Measurements from ENCODE around the gene CACNB4. TPM values are rescaled to one million over a fixed set of nuclear protein-coding genes. Genes with fewer than 3 reads are reported as not detected.

Gene CACNB4
- total and polyA plus RNA-seq, 10 donors = 0.14 to 5.1 (median 1.6) TPM

DNA sequence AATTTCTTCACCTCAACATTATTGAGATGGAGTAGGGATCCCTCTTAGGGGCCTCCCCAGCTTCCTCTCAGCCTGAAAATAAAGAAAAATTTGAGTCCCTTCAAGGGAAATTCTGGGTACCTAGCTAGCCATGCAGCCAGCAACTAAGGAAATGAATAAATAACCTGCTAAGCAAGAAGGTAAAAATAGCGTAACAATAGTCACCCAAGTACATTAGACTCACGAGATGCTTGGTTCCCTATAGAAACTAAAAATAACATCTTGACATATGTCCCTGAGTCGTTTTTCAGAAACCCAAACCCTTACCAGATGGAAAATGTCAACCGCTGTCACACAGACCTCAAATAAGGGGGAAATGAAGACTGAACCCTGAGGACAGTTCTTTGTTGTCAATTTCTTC lies 51.9 kb downstream of the CACNB4 start:
- no peaks in the 10 kb centered on the region for H3K36me3 ChIP-seq
- no peak overlapping the region for H3K4me3 ChIP-seq
- TF ChIP-seq POLR2A (IDR thresholded peaks at IDR 0.05) (no peak), POLR2AphosphoS5 (IDR thresholded peaks at IDR 0.05) (no peak)
- TF ChIP-seq, protein P1, sequence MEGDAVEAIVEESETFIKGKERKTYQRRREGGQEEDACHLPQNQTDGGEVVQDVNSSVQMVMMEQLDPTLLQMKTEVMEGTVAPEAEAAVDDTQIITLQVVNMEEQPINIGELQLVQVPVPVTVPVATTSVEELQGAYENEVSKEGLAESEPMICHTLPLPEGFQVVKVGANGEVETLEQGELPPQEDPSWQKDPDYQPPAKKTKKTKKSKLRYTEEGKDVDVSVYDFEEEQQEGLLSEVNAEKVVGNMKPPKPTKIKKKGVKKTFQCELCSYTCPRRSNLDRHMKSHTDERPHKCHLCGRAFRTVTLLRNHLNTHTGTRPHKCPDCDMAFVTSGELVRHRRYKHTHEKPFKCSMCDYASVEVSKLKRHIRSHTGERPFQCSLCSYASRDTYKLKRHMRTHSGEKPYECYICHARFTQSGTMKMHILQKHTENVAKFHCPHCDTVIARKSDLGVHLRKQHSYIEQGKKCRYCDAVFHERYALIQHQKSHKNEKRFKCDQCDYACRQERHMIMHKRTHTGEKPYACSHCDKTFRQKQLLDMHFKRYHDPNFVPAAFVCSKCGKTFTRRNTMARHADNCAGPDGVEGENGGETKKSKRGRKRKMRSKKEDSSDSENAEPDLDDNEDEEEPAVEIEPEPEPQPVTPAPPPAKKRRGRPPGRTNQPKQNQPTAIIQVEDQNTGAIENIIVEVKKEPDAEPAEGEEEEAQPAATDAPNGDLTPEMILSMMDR (IDR thresholded peaks at IDR 0.05 in 8 of 11, conservative IDR thresholded peaks at IDR 0.05 in 3 of 11) = no peak
- intact Hi-C loops (cut with DNase I; ENCODE audit: low total_unique reads) = no loop called here
- no peak overlapping the region for H3K27ac ChIP-seq
- H3K27me3 ChIP-seq (replicated peaks in 1 of 7) = no peaks in the 10 kb centered on the region
- H3K9me3 ChIP-seq = no peaks in the 10 kb centered on the region
- no peak for DNase-seq
- peaks cover 0 to 11% (median 2%) of the 10 kb centered on the region in 6 donors for H3K4me1 ChIP-seq
- WGBS, 5 donors = 27 to 41% (median 36%) methylated on average over 4 of the region's 4 CpGs

DNA sequence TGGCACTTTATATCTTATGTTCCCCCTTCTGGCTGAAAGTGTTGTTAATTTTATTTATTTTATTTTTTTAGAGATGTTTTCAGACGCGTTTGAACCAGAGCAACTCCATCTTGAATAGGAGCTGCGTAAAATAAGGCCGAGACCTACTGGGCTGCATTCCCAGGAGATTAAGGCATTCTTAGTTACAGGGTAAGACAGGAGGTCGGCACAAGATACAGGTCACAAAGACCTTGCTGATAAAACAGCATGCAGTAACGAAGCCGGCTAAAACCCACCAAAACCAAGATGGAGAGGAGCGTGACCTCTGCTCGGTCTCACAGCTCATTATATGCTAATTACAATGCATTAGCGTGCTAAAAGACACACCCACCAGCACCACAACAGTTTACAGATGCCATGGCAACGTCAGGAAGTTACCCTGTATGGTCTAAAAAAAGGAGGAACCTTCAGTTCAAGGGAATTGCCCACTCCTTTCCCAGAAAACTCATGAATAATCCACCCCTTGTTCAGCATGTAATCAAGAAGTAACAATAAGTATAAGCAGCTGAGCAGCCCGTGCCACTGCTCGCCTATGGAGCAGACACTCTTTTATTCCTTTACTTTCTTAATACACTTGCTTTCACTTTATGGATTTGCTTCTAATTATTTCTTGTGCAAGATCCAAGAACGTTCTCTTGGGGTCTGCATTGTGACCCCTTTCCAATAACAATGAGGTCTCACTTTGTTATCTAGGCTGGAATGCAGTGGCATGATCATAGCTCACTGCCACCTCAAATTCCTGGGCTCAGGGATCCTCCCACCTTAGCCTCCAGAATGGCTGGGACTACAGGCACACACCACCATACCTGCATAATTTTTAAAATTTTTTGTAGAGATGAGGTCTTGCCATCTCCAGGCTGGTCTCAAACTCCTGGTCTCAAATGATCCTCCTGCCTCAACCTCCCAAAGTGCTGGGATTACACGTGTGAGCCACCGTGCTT lies 55.9 kb downstream of the CACNB4 start:
- Histone ChIP-seq H3K4me3 (no peak overlapping the region), H3K36me3 (no peaks in the 10 kb centered on the region), H3K4me1 (peaks cover 0 to 23% (median 11%) of the 10 kb centered on the region in 6 donors), H3K9me3 (no peaks in the 10 kb centered on the region), H3K27me3 (replicated peaks in 1 of 7) (no peaks in the 10 kb centered on the region), H3K27ac (no peak overlapping the region)
- TF ChIP-seq POLR2A (IDR thresholded peaks at IDR 0.05) (no peak), POLR2AphosphoS5 (IDR thresholded peaks at IDR 0.05) (no peak)
- TF ChIP-seq, protein P1 (IDR thresholded peaks at IDR 0.05 in 8 of 11, conservative IDR thresholded peaks at IDR 0.05 in 3 of 11) = no peak
- intact Hi-C loops (cut with DNase I; ENCODE audit: low total_unique reads) = no loop called here
- WGBS, 5 donors = 73 to 81% (median 75%) methylated on average over 16 of the region's 16 CpGs
- DNase-seq = no peak

DNA sequence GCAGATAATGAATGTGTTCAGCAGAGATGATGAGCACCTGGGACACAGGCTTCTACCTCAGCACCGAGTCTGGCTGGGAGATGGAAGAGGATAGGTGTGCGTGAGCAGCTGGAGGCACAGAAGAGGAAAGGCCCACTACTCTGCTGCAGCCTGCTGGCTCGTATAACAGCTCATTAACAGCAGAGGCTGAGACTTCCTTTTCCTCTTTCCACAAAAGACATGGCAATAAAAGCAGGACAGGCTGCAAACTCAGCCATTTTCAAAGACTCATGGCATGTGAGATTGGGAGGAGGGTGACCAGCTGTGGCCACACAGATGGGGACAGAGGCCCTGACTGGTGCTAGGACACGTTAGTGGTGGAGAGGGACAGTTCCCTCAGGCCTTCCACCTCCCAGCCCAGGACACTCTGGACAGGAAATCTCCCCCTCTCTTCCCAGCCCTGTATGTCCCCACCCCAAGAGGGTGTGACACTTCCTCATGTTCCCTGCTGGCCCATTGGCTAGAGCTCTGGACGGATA lies 60.3 kb downstream of the CACNB4 start:
- 40 to 66% (median 46%) methylated on average over 5 of the region's 5 CpGs for WGBS, 5 donors
- TF ChIP-seq, protein P1 (IDR thresholded peaks at IDR 0.05 in 8 of 11, conservative IDR thresholded peaks at IDR 0.05 in 3 of 11) = no peak
- peak in 2 of 3 donors; percentile 43 to 69 for TF ChIP-seq POLR2AphosphoS5 (IDR thresholded peaks at IDR 0.05)
- DNase-seq = no peak
- intact Hi-C loops (cut with DNase I; ENCODE audit: low total_unique reads) = loop anchor here (10.0 kb wide), 2 partner anchors 596 to 1476 kb away; no protein-coding TSS in a partner anchor
- Histone ChIP-seq H3K36me3 (no peaks in the 10 kb centered on the region), H3K4me1 (peaks cover 3 to 28% (median 14%) of the 10 kb centered on the region in 6 donors), H3K27ac (peak overlapping the region in 5 of 8 donors; percentile 4 to 66 (median 50)), H3K9me3 (no peaks in the 10 kb centered on the region), H3K4me3 (no peak overlapping the region), H3K27me3 (replicated peaks in 1 of 7) (no peaks in the 10 kb centered on the region)
